ENCODE measurements around the gene DLGAP3. TPM values are rescaled to one million over a fixed set of nuclear protein-coding genes. Genes with fewer than 3 reads are reported as not detected.

DLGAP3 gene
- total and polyA plus RNA-seq, 2 donors (not counting 3 experiments of a cell fraction or from before 2014, with no cell fraction given) = 0.04 to 0.20 TPM

- Histone ChIP-seq H4K20me1 (replicated peaks; ENCODE audit: control insufficient read depth, extremely low read depth, insufficient read depth, low read length) (no peaks in the 10 kb centered on the region), H3K9me3 (replicated peaks; ENCODE audit: control insufficient read depth, insufficient read depth, low read length) (no peaks in the 10 kb centered on the region), H3K36me3 (ENCODE audit: control insufficient read depth in 2 of 2, extremely low read depth in 1 of 2, insufficient read depth in 2 of 2, low read length in 2 of 2) (peaks cover 0 to 2% of the 10 kb centered on the region in 2 experiments), H3K9me1 (replicated peaks; ENCODE audit: control insufficient read depth, extremely low read depth, insufficient read depth, low read length) (no peaks in the 10 kb centered on the region), H3K27me3 (ENCODE audit: control insufficient read depth in 2 of 2, insufficient read depth in 2 of 2, low read length in 2 of 2) (peaks cover 0 to 3% of the 10 kb centered on the region in 2 experiments), H3K79me2 (ENCODE audit: control insufficient read depth, insufficient read depth, low read length) (no peaks in the 10 kb centered on the region), H3K4me3 (replicated peaks in 1 of 3; ENCODE audit: insufficient read depth in 1 of 3, low read depth in 1 of 3, low read length in 3 of 3) (no peak overlapping the region), H3K27ac (ENCODE audit: insufficient read depth, low read depth, low read length) (no peak overlapping the region), H2AFZ (ENCODE audit: low read depth, low read length) (no peak overlapping the region), H3K4me1 (ENCODE audit: control insufficient read depth, extremely low read depth, insufficient read depth, low read length) (no peaks in the 10 kb centered on the region), H3K4me2 (ENCODE audit: insufficient read depth, low read length) (no peak overlapping the region), H3K9ac (replicated peaks; ENCODE audit: extremely low read depth, insufficient read depth, low read length) (no peak overlapping the region)
- no peak for FAIRE-seq
- no peak for DNase-seq (ENCODE audit: low read depth, low spot score)
- intact Hi-C loops (cut with micrococcal nuclease) (no loop called here), dilution Hi-C loops (cut with MboI; ENCODE audit: extremely low pct_ligation_motif_present, low sequenced_read_pairs) (loop anchor here (25.0 kb wide), 1 partner anchor 185 kb away; no protein-coding TSS in a partner anchor)
- CTCF ChIA-PET = no interaction called here
- POLR2A ChIA-PET = no interaction called here
- TF ChIP-seq POLR2A (IDR thresholded peaks at IDR 0.05; ENCODE audit: low read depth, low read length) = no peak
- TF ChIP-seq GATA2 (IDR thresholded peaks at IDR 0.05; ENCODE audit: insufficient read depth, insufficient read length, low read depth, low read length) = no peak
- TF ChIP-seq JUN (IDR thresholded peaks at IDR 0.05; ENCODE audit: borderline replicate concordance, insufficient read depth, insufficient read length, low read depth) = no peak
- no peak for TF ChIP-seq FOS (IDR thresholded peaks at IDR 0.05; ENCODE audit: borderline replicate concordance, insufficient read depth, low read length)
- no peak for TF ChIP-seq POLR2AphosphoS5 (IDR thresholded peaks at IDR 0.05; ENCODE audit: insufficient read depth, low read depth, low read length)
- no peak for TF ChIP-seq MYC (IDR thresholded peaks at IDR 0.05; ENCODE audit: low read depth, low read length)
- no peak for TF ChIP-seq CTCF (IDR thresholded peaks at IDR 0.05; ENCODE audit: extremely low read depth in 1 of 2, insufficient read depth in 1 of 2, low read depth in 1 of 2, low read length in 2 of 2)
- TF ChIP-seq MAX (IDR thresholded peaks at IDR 0.05; ENCODE audit: insufficient read depth, insufficient read length) = no peak
- no peak for TF ChIP-seq EZH2 (IDR thresholded peaks at IDR 0.05; ENCODE audit: borderline replicate concordance, low read depth, low read length, severe bottlenecking)
- BruUV-seq (replicated peaks) = no TSS peak
Measured at GRCh38 chr1:34977210-34977471, 47.7 kb upstream of the DLGAP3 start.
